GM18526 (cell line): Measurements from ENCODE around the gene FAM204A.

Source experiments
- POLR2A ChIP-seq: IDR thresholded peaks from 3 replicates; pipeline ENCODE4 v1.6.1; 2011; ENCODE audit not compliant: insufficient read length; ENCODE audit errors: extremely low read depth

The FAM204A gene

GRCh38 chr10:118307859-118308258 lies 34.3 kb downstream of the FAM204A start:
- no peak for TF ChIP-seq POLR2A

- no peak for TF ChIP-seq POLR2A
Measured at GRCh38 chr10:118307220-118307619, 34.9 kb downstream of the FAM204A start.

GRCh38 chr10:118305730-118306129 lies 36.4 kb downstream of the FAM204A start:
- no peak for TF ChIP-seq POLR2A

- no peak for TF ChIP-seq POLR2A
Measured at GRCh38 chr10:118304521-118304920, 37.6 kb downstream of the FAM204A start.

DNA sequence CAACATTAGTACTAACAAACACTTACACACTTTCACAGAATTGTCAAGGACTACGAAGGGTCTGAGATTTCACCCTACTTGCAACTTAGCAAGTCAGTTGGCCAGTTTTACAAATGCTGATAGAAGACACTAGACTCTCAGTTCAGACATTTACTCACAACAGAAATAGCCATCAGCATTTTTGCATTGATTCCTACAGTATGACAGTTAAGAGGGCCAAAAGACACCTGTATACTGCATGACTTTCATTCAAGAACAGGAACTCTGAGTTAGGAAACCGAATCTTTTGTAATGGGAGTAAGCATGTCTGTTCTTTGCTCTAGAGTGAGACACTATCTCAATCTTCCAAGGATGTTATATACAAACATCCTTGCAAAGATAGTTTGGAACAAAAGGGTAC lies 40.9 kb downstream of the FAM204A start:
- TF ChIP-seq POLR2A = no peak

- no peak for TF ChIP-seq POLR2A
Measured at GRCh38 chr10:118300320-118300719, 41.8 kb downstream of the FAM204A start.

GRCh38 chr10:118298787-118299186 lies 43.3 kb downstream of the FAM204A start:
- no peak for TF ChIP-seq POLR2A

DNA sequence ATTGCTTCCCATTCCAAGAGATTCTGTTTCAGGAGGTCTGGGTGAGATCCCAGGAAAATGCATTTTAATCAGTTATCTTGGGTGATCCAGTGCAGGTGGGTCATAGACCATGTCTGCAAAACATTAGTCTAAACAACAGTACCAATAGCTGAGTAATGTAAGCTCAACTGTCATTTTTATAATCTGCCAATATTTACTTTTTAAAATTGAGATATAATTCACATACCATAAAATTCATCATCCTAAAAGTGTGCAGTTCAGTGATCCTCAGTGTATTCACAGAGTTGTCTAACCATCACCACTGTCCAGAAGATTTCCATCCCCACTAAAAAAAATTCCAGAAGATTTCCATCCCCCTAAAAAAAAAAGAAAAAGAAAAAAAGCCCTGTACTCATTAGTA lies 51.0 kb downstream of the FAM204A start:
- TF ChIP-seq POLR2A = no peak

- TF ChIP-seq POLR2A = no peak
Measured at GRCh38 chr10:118290471-118290995, 51.6 kb downstream of the FAM204A start.

GRCh38 chr10:118287076-118287806 lies 54.9 kb downstream of the FAM204A start:
- TF ChIP-seq POLR2A = no peak

GRCh38 chr10:118286051-118286838 lies 55.9 kb downstream of the FAM204A start:
- no peak for TF ChIP-seq POLR2A

DNA sequence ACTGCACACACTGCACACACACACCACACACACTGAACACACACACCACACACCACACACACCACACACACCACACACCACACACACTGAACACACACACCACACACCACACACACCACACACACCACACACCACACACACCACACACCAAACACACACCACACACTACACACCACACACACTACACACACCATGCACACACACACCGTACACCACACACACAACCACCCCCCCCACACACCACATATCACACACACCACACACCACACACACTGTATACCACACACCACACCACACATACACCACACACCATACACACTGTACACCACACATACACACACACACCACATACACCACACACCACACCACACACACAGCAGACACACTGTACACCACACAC lies 59.5 kb downstream of the FAM204A start:
- no peak for TF ChIP-seq POLR2A

DNA sequence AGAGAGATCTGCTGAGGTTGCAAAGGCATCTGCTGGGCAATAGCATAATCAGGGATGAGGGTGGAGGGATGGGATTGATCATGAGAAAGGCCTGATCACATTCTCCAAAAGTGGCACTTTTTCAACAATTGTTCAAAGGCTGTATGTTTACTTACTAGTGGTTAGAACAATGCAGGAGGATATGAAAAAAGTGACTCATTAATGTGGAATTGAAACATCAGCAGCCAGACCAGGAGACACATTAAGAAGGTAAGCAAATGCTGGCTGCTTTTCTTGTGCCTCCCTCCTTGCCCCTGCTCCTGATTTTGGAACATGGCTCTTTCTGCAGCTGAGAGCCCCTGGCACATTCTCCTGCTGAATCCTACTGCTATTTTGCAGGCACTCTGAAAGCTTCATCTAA lies 63.5 kb downstream of the FAM204A start:
- no peak for TF ChIP-seq POLR2A

DNA sequence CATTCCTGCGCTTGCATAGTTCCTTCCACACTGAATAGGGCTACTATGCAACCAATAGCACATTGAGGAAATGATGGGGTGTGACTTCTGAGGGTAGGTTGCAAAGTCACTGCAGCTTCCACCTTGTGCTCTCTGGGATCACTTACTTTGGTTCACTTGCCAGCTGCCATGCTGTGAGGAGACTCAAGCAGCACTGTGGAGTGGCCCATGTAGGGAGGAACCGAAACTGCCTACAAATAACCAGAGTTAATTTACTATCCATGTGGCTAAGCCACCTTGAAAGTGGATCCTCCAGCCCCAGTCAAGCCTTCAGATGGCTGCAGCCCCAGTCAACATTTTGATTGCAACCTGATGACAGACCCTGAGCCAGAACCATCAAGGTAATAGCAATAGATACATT lies 64.3 kb downstream of the FAM204A start:
- TF ChIP-seq POLR2A = no peak

GRCh38 chr10:118276727-118277126 lies 65.4 kb downstream of the FAM204A start:
- no peak for TF ChIP-seq POLR2A

GRCh38 chr10:118276204-118276603 lies 65.9 kb downstream of the FAM204A start:
- TF ChIP-seq POLR2A = no peak
